NOMO-1 treated with DMSO at 0.1 percent for 48 hours (cell line): Measurements from ENCODE around the gene RBBP8NL.

Source experiments
- DNase-seq: peaks from one replicate; lab custom pipeline; 2025; ENCODE audit not compliant: unreplicated experiment; lab: John Stamatoyannopoulos, UW

Gene RBBP8NL

GRCh38 chr20:62427172-62428001 is at the start of gene RBBP8NL:
Gene RBBP8NL, minus strand, starts transcription at chr20:62427539. Its CDS starts 7,892 bp downstream, at chr20:62419647.
- no peak for DNase-seq

GRCh38 chr20:62476056-62476838 is 48.9 kb upstream of the RBBP8NL start:
- DNase-seq: no peak

- DNase-seq: no peak
Observed at GRCh38 chr20:62475772-62476055, 48.4 kb upstream of the RBBP8NL start, which contains the start of gene GATA5. Gene GATA5, minus strand, starts transcription at chr20:62475995. Its CDS starts 474 bp downstream, at chr20:62475521.

GRCh38 chr20:62475027-62475771 is 47.9 kb upstream of the RBBP8NL start:
- no peak for DNase-seq

GRCh38 chr20:62474604-62475026 is 47.3 kb upstream of the RBBP8NL start:
- DNase-seq: no peak

- no peak for DNase-seq
Observed at GRCh38 chr20:62473717-62474603, 46.6 kb upstream of the RBBP8NL start.

GRCh38 chr20:62472941-62473585 is 45.7 kb upstream of the RBBP8NL start:
- DNase-seq: no peak

- no peak for DNase-seq
Observed at GRCh38 chr20:62472138-62472940, 45.0 kb upstream of the RBBP8NL start.

GRCh38 chr20:62470459-62470858 is 43.1 kb upstream of the RBBP8NL start:
- DNase-seq: no peak

GRCh38 chr20:62470001-62470400 is 42.7 kb upstream of the RBBP8NL start:
- no peak for DNase-seq

GRCh38 chr20:62469352-62469751 is 42.0 kb upstream of the RBBP8NL start:
- no peak for DNase-seq

- DNase-seq: no peak
Observed at GRCh38 chr20:62466806-62467537, 39.6 kb upstream of the RBBP8NL start.

GRCh38 chr20:62466072-62466760 is 38.9 kb upstream of the RBBP8NL start:
- DNase-seq: no peak

GRCh38 chr20:62464990-62465389 is 37.7 kb upstream of the RBBP8NL start:
- DNase-seq: no peak

GRCh38 chr20:62464425-62464770 is 37.1 kb upstream of the RBBP8NL start:
- no peak for DNase-seq

GRCh38 chr20:62463651-62464424 is 36.5 kb upstream of the RBBP8NL start:
- DNase-seq: no peak

- no peak for DNase-seq
Observed at GRCh38 chr20:62462976-62463592, 35.7 kb upstream of the RBBP8NL start.
